GM19193 (cell line): ENCODE results near the gene GPR55.

Source experiments
- POLR2A ChIP-seq: IDR thresholded peaks from 4 replicates; pipeline ENCODE4 v1.6.1; 2011; ENCODE audit not compliant: insufficient read depth, insufficient read length; ENCODE audit errors: extremely low read depth

The GPR55 gene

DNA sequence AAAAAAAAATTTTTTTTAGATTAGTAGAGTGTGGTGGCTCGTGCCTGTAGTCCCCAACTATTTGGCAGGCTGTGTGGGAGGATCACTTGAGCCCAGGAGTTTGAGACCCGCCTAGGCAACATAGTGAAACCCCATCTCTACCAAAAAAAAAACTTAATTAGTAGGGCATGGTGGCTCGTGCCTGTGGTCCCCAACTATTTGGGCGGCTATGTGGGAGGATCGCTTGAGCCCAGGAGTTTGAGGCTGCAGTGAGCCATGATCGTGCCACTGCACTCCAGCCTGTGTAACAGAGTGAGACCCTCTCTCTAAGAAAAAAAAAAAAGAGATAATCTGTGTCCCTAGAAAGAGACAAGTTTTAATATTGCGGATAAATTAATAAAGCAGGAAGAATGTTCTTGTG, 8.8 kb downstream of the GPR55 start:
- TF ChIP-seq POLR2A, result no peak

DNA sequence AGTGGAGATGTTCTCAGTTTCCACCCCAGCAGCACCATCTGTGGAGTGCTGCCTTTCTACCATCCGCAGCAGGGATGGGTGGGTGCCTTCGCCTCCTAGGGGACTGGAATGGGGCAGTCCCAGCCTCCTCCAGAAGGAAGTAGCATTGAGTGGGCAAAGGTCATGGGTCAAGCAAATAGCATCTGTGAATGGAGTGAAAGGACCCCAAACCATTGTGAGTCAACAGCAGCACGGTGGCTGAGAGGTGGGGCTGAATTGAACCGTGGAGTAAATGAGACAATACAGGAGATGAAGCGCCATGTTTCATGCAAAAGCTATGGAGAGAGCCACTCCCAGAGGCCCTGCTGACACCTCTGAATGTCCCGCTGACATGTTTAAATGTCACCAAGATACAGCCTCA, 9.7 kb downstream of the GPR55 start:
- no peak for TF ChIP-seq POLR2A

DNA sequence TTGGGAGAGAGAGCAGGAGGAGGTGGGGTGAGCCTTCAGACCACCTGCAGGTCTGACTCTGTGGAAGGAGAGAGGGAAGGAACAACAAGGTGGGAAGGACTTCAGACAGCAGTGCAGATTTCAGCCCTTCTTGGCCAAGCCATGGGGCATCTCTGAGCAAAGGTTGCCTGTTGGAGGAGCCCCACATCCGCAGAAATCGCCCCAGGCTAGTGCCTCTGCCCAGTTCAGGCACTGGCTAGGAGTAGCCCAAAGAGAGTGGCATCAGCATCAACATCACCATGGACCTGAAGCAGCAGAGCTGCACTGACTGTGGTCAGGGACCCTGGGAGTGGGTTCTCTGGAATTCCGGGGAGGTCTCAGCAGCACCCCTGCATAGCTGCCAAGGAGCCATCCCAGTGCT, 10.2 kb downstream of the GPR55 start:
- no peak for TF ChIP-seq POLR2A

DNA sequence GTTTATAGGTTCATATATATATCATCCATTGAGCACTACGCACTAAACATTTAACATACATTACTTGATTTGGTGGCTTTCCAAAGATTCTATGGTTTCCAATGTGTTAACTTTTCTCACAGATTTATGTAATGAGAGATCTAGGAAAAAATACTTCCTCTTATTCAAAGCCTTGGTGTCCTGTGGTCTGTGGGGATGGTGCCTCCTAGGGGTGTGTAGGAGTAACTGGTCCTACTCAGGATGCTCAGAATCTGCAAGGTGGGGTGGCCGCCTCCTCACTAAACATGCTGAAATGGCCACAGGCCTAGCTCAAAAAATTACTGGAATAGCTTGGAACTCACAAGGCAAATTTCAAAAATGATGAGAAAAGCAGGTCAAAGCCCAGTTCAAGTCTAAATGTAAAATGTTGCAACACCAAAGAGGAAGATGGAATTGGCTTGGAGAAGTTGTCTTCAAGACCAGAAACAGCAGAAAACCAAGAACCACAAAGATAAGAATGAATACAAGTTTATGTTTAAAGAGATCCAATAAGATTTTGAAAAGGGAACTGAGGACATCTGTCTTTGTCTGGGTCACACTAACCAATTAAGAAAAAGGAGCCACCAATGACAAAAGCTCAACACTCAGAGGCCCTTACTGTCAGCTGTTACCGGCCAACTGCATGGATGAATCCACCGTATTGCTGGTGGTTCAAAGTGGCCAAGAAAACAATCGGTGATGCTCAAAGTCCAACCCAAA, 11.5 kb downstream of the GPR55 start:
- TF ChIP-seq POLR2A, result no peak

DNA sequence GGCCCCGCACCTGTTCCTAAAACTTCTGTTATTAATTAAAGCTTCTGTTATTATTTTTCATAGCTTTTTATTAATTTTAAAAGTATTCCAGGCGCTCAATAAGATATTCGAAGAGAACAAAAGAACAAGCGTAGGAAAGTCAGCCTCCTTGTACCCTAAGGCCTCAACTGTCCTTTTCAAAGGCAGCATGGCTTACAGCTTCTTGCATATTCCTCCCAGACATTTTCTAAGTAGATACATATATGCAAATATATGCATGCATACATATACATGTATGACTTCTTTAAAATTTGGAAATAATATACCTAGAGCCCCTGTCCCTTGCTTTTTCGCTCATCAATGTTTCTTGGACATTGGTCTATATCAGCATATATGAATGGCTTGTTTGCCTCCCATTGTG, 12.3 kb downstream of the GPR55 start:
- no peak for TF ChIP-seq POLR2A

DNA sequence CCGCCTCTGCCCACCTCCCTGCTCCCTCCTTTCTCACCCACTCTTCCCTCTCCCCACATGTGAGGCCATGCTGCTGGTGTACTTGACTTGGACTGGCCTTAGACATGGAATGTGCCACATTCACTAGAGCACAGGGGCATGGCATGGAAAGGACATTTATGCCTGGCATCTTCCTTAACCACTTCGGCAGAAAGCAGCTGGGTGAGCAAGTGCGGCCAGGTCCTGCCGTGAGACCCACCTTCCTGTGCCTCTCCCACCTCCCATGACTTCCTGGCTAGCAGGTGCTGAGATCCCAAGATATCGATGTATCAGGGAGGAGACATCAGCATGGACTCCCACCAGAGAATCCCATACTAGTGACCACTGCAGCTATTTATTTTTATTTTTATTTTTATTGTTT, 13.0 kb downstream of the GPR55 start:
- TF ChIP-seq POLR2A, result no peak

DNA sequence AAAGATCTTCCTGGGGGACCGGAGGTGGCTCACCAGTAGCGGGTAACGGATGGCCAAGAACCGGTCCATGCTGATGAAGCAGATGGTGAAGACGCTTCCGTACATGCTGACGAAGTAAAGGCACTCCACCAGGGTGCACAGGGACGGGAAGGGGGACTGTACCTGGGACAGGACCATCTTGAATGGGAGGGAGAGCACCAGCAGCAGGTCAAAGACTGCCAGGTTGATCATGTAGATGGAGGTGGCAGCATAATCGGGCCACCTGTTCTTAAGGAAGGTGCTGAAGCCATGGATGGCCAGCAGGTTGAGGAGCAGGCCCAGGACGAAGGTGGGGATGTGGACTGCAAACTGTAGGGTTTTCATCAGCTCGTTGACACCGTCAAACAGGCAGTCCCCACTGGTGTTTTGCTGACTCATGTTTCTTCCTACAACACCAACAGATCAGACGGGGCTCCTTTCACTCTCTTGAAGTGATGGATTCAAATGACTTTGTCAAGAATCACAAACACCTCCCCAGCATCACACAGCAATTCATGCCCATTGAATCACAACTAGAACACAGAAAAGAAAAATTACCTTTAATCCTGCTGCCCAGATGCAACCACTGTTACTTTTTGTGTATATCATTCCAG, 14.4 kb downstream of the GPR55 start:
- no peak for TF ChIP-seq POLR2A

DNA sequence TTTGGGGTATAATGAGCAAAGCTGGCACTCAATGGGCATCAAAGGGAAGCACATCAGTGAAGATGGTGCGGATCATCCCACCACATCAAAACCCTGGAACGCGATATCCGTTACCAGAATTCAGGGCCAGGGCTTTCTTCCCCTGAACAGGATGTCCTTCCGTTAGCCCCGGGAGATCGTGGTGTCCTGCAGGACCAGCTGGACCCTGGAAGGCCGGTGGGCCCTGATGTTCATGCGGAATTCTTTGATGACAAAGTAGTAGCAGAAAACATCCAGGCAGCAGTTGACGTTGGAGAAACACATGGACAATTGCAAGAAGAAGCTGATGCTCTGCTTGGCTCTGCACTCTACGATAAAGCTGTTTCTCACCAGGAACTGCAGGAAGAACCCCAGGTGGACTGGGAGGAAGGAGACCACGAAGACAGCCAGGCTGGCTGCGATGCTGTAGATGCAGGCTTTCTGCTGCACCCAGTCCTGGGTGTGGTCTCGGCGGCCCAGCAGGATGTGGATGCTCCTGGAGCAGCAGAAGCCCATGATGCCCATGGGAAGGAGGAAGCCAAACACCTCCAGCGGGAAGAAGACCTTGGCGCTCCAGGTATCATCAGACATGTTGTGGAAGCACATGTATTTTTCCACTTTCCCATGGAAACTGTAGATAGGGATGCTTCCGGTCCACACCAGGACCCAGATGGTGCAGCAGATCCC, 15.0 kb downstream of the GPR55 start:
- no peak for TF ChIP-seq POLR2A

DNA sequence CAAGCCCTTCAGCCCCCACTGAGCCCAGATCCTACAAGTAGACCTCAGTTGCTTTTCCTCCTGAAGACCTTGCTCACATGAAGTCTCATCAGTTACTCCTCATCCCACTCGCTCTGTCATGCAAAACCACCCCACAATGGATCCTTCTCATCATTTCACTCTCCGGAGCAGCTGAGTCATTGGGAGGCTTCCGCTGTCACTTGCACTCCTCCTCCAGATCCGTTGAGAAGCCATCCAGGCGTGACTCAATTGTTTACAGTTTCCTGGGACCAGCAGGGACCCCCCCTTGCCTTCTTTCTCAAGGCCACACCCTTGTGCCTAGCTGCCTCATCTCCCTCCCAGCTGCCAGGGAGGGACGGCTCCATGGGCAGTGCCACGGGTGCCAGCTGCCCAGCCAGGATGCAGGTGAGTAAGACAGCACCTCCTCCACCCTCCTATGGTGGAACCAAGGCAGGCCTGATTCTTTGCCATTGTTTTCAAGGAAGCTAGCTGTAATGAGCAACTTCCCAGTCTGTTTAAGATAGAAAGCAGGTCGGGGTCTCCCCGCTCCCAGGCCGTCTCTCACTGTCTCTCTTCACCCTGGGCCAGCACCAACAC, 16.3 kb downstream of the GPR55 start:
- TF ChIP-seq POLR2A, result no peak

DNA sequence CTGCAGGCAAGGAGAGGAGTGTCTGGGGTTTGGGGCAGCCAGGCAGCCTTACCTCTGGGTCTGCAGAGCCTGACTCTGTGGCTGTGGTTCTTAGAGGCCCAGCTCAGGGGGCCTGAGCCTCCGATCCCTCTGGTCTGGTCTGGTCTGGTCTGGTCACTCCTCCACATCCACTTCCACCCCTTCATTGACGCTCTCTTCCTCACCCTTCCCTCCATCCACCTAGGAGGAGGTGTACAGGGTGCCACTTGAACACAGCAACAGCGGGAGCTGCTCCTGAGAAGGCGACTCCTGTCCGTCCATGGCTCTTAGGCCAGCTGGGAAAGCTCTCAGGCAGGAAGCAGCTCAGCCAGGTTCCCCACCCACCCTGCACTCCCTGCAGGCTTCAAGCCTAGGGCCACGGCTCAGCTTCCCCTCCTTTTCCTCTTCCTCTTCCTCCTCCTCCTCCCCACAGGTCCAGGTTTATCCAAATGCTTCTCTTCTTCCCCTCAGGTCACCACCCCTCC, 16.9 kb downstream of the GPR55 start:
- no peak for TF ChIP-seq POLR2A

DNA sequence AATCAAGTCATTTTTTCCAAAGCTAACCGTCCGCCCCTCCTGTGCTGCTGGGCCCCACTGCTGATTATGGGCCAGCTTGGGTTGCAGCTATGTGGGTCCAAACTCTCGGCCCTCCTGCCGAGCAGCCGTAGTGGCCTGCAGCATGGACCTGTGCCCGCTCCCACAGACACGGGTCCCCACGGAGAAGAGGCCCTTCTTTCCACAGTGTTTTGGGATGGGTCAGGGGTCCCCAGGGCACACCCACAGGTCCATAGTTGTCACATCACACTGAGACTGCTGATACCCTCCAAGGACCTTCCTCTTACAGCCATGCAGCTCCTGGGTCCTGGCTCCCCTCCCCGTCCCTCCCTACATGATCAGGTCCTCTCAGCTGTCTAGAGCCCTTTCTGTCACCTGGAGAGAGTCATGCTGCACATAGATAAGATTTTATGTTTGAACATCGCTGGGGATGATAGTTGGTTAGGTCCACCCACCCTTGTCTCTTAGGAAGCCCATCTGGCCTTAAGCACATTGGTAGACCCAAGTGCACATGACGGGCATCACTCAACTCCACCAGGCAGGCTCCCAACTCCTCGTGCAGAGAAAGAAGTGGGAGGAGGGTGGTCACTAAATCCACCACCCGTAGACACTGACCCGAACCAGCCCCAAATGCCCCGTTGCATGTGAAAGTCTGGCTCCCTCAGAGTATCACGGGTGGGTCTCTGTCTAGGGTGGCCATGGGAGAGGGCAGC, 17.5 kb downstream of the GPR55 start:
- TF ChIP-seq POLR2A, result no peak

DNA sequence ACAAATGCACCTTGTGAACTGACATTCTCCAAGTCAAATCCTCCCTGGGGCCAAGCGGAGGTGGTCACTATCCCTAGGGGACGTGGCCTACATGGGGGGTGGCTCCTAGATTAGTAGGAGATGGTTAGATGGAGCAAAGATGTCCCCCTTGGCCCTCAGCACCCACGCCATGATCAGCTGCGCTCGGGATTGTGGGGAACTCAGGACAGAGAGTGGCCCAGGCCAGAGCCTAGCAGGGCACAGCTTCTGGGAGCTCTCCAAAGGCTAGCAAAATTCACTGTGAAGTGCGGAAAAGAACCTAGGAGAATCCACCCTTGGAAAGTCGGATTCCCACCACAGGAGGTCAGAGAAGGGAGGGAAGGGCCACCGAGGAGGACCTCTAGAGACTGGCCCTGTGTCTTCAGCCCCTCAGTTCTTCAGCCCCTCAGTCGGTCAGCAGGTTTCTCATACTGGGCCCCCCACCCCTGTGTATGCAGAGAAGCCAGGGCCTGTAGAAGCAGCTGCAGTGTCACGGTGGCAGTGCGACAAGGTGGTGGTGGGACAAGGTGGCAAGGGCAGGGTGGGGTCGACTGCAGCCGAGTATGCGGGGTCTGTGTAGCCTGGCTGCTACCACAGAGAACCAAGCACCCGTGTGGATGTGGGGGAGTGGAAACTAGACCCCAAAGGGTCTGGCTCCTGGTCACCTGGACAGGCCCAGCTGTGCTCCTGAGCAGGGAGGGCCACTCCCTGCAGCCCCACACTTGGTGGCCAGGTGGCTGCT, 18.4 kb downstream of the GPR55 start:
- TF ChIP-seq POLR2A, result no peak

DNA sequence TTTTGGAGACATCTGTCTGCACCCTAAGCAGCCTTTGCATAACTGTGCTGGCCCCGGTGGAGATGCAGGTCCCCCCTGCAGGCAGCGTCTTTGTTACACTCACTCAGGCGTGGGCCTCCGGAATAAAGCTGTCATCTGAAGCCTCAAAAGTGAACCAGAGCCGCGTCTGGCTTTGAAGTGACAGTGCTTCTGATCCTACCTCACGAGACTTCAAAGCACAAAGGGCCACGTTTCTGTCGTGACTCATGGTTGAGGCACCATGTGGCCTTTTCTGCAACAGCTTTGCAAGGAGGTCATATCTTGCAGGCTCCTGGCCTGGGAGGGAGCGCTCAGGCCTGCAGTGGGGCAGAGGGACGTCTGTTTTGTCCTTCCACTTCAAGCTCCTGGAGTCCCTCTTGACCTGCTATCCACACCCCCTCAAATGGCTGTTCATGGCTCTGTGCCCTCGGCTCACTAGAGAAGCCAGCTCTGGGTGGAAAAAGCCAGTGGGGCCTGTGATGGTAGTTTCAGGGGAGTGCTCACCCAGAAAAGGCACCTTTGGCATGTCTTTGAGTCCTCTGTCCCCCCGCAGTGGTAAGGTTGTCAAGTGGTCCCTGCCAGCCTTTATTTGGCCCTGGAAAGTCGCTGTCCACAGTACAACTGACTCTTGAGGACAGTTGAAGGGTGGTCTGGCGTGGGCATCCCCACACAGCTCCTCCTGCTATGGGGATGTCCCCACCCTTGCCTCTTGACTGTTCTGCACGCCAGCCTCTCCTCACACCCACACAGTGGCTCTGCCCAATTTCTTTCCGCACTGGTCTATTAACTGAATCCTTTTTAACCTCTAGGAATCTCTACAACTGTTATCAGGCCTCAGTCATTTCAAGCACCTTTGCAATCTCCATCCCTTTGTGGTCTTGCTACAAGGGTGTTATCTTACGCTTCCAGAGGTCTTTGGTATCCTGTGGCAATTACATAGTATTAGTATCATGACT, 19.3 kb downstream of the GPR55 start:
- no peak for TF ChIP-seq POLR2A
